ENCODE measurements around the gene LRMDA. TPM values are rescaled to one million over a fixed set of nuclear protein-coding genes. Genes with fewer than 3 reads are reported as not detected.
"Not testable (repeated sequence)": the region's sequence is repeated elsewhere in the genome, so short reads cannot be mapped to it uniquely, and the experiment has no call there.

Gene LRMDA
- total RNA-seq, 1 donor from 2014 or later = not detected

DNA sequence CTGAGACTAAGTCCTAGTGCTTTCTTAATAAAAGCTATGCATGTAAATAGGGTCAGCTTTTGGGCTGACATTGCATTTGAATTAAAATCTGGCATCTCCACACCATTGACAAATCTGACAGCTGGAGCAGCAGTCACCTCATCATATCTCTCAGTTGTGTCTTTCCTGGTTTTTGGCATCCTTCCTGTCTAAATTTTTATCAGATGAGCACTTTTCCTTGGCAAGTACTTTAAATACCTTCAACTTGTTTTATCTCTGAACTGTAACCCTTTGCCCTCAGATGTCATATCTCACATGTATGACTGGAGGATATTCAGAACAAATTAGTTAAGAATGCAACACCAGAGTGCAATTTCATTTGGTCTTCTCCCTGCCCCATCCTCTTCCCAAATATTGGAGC lies 1066.2 kb downstream of the LRMDA start:
- no peak for DNase-seq (ENCODE audit: low read depth)

DNA sequence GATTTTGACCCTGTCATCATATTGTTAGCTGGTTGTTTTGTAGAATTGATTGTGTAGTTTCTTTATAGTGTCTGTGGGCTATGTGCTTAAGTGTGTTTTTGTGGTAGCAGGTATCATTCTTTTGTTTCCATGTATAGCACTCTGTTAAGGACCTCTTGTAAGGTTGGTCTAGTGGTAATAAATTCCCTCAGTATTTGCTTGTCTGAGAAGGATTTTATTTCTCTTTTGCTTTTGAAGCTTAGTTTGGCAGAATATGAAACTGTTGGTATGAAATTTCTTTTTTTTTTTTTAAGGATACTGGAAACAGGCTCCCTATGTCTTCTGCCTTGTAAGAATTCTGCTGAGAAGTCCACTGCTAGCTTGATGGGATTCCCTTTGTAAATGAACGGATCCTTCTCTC lies 1073.4 kb downstream of the LRMDA start:
- DNase-seq (ENCODE audit: low read depth) = no peak

DNA sequence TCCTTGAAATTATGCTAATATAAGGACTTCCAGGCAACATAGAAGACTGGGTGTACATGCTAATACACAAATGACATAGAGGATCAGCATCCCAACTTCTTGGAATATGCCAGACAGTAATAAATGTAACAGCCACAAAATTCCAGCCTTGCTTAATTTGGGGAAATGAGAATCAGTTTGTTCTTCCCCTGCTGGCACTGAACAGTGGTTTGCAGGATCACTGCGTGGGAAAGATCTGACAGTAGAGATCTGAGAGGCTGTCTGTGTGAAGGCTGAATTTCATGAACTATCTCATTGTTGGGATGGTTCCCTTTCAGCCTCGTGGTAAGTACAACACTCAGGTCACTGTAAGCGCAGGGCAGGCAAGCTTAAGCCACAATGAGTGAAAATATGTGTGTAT lies 1078.0 kb downstream of the LRMDA start:
- no peak for DNase-seq (ENCODE audit: low read depth)

DNA sequence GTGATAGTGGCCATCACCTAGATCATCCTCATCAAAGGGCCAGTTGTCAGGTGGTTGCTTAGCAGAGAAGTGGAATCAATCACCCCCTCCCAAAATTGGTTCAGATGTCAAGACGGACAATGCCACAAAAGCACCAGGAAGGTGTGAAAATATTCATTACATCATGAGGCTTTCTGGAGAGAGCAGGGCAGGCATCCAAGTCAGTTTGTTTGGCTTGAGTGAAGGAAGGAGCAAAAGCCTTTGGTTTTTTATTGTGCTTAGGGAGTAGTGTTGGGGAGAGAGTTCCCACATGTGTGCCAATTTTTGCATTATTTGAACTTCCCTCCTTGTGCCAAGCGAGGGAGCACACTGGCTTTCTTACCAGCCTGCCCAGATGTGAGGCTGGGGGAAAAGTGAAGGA lies 1082.9 kb downstream of the LRMDA start:
- no peak for DNase-seq (ENCODE audit: low read depth)

DNA sequence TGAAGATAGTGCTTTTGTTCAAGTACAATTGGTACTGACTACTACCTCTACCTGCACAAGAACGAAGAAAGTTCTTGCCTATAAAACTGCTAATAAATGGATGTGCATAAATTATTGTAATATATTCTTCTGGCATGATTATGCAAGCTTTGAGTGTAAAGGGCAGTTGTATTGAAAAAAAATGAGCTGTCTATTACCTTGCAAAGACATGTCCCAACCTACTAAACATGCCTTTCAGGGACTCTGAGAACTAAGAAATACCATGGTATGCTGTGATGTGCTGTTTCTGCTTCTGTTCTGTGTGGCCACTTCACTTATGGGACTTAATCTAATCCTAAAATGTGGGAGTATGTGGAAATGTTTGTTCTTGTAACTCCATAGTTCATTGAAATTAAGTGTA lies 1083.4 kb downstream of the LRMDA start:
- DNase-seq (ENCODE audit: low read depth) = no peak

DNA sequence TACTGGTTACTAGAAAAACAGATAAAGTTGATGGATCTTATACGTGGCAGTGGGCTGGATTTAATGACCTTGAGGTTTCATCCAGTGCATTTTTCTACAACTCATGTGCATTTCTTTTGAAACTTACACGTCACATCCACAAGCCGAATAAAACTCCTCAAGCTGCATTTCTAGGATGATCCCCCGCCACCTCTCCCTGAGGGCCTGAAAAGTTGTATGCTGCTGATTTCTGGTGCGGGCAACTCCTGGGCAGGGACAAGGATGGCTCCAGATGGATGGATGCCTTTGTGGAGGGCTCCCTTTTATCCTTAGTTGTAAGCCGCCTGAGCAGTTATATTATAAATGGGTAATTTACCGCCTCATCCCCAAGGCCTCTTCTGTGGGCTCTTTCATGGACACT lies 1091.1 kb downstream of the LRMDA start:
- no peak for DNase-seq (ENCODE audit: low read depth)

DNA sequence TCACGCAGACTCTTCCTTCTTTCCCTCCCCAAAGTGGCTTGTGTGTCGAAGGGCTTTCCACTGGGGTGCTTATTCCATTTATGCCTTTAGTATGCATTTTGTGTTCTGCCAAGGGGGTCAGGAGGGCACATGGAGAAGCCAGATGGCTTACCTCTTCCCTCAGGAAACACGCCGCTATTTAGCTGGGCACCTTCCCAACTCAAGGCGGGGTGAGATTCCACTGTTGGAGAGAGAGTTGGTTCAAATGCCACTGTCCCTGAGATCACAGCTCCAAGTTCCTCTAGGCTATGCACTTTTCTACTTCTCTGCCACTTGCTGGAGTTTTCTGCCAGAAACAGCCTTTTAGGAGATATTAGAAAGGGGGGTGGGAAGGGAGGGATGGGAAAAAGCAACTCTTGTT lies 1091.8 kb downstream of the LRMDA start:
- no peak for DNase-seq (ENCODE audit: low read depth)

DNA sequence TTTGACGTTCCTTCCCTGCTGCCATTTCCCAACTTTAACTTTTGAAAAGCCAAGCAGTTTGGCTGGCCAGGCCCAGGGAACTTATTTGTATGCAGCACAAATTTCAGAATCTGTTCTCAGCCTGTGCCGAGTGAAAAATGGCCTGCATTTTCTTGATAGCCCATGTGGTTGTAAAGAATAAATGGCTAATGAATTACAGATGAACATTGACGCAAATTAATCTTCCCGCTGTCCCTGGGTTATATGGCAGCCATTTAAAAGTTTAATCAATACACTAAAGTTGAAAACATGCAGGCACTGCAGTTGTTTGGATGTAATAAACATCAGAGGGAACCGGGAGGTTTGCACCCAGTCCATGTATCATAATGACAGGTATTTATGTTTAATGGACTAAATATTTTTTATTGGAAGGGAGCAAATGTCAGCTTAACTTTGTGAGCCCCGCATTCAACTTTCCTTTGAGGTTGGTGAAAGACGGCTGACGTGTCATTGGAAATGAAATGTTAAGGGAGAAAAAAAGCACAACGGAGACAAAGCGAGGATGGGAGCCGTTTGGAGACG lies 1092.4 kb downstream of the LRMDA start:
- DNase-seq (ENCODE audit: low read depth) = no peak

DNA sequence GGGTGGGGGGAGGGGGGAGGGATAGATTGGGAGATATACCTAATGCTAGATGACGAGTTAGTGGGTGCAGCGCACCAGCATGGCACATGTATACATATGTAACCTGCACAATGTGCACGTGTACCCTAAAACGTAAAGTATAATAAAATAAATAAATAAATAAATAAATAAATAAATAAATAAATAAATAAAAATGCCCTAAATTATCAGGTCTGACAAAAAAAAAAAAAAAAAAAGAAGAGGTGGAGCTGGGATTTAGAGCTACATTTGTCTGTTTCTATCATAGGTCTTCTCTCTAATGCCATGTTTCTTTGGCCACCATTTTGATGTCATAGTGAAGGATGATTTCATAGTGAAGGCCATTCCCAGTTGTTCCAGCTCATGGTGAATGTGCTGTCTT lies 1095.4 kb downstream of the LRMDA start:
- DNase-seq (ENCODE audit: low read depth) = not testable (repeated sequence)

DNA sequence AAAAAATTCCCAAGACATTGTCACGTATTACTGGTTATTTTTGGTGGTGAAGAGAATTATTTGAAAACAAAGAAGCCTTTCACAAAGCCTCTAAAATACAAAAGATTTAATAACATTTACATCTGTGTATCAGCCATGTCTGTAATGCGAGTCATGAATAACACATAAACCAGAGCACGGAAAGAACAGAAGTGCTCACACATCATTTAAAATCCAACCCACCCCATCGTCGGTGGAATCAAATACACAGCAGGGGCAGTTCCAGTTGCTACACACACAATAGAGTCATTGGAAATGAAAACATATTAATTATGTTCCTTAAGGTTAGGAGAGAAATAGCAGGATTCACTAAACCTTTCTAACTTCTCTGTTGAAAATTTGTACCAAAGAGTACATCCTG lies 1108.9 kb downstream of the LRMDA start:
- DNase-seq (ENCODE audit: low read depth) = no peak

DNA sequence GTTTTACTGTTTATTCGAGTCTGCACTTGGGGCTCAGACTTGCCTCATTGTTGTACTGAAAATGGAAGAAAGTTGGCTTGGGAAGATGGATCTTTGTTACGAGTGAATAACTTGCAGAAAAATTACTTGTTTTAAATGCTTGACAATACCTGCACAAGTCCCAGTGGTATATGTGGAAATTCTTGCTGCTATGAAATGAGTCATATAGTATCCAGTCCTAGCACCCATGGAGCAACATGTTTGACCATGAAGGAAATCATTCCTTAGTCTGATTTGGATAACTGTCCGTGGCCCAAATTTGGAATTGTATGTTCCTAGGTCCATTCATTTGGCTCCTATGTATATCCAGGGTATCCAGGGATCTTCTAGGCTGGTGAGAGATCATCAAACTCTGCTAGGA lies 1109.4 kb downstream of the LRMDA start:
- DNase-seq (ENCODE audit: low read depth) = no peak

DNA sequence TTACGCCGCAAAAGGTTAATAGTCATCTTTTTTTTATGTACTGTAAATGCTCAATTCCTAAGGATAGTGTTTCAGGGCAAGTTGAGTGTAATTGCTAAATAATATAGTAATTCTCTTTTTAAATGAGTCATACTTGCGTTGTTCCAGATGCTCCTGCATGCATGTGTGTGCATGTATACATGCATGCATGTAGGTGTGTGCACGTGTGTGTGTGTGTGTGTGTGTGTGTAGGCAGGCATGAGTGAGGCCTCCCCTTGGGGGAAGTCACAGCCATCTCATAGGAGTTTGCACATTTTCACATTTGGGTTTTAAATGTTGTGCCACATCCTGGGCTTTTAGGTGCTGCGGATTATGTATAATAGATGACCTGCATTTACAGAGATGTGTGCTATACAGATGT lies 1110.4 kb downstream of the LRMDA start:
- DNase-seq (ENCODE audit: low read depth) = no peak

DNA sequence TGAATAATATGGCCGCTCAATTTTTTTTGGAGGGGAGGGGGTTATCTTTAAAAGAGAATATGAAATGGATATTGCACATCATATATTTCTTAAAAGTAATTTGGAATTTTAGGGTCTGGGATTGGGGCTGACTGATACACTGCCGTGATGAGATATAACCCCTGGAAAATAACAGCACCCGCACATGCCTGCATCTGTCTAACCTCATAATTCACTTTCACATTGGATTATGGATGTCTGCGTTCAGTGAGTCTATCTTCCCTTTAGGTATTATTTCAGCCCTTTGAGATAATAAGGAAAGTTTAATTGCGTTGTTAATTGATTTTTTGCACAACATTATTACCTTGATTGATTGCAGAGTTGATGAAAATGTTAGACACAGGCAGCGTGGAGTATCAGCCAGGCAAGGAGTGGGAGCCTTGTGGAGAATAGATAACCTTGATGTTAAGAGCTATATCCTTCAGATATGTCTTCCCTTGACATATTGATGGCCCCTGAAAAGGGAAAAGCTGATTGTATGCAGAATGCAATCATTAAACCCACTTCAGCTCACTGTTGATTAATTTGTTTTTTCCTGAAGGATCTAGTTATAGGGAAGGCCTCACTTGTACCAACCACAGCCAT lies 1111.0 kb downstream of the LRMDA start:
- DNase-seq (ENCODE audit: low read depth) = no peak

DNA sequence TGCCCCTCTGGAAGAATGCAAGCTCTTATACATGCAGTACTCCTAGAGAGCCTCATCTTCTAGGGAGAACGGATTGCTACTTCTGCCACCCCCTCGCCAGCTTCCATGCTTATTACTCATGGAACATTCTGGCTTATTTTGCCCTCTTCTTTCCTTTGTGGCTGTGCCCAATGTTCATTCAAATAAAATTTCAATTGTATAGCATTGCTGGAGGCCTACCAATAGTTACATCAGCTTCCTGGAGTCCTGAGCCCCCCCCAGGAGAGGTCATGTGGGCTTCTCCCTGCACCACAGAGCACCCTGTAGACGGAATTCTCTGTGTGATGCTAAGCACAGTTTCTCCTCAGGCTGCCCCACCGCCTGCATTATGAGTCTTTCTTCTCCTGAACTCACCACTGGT lies 1112.2 kb downstream of the LRMDA start:
- no peak for DNase-seq (ENCODE audit: low read depth)

DNA sequence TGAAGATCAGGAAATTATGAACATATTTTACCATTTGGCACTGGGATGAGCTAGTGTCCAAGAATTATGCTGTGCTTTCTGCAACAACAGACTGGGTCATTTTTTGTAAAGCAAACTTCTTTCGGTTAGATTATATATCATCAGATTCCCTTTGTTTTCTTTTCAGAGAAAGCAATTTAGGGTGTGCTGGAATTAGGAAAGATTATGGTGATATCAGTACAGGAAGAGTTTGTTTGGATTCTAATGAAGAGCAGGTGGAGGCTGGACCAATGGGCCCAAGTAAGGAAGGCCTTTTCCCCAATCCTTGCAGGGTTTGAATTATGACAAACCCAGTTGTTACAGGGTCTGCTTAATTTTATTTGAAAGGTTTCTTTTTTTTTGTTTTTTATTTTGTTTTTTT lies 1113.4 kb downstream of the LRMDA start:
- no peak for DNase-seq (ENCODE audit: low read depth)

DNA sequence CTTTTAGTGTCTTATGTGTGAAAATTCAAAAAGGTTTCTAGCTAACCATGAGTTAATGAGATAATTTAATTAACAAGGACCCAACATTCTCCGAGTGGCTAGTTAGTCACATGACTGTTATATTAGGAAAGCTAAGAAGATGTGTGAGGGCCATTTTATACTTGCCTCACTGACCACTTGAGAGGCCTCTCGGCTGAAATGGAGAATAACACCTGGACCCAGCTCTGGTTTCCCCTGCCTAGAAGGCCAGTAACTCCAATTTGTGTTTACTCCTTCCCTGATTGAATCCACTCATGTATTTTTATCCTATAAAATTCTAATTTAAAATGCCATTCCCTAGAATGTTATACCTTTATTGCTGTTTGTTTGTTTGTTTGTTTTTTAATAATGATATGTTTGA lies 1115.0 kb downstream of the LRMDA start:
- DNase-seq (ENCODE audit: low read depth) = no peak

DNA sequence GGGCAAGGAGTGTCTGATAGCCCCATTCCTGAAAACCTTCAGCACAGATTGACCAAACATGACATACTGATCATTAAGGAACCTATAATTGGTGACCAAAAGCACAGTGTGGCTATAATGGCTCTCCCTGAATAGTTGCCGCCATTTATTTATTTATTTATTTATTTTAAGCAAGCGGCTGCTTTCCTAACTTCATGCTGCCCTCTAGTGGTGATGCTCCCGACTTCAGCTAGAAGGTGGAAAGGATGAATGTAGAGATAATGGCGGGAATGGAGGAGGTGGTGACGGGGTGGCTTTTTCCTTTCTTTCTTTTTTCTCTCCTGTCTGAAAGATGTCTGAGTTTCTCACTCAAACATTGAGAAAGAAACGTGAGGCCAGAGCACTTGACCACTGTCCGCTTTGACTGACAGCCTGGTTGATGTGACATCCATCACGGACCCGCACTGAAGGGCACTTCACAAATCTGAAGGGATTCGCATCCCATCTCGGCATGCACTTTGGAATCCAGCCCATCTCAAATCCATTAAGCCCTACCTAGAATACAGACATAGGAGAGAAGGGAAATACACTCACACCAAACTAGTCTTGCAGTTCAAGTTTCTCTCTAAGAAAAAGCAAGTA lies 1116.0 kb downstream of the LRMDA start:
- DNase-seq (ENCODE audit: low read depth) = peak; percentile 86

DNA sequence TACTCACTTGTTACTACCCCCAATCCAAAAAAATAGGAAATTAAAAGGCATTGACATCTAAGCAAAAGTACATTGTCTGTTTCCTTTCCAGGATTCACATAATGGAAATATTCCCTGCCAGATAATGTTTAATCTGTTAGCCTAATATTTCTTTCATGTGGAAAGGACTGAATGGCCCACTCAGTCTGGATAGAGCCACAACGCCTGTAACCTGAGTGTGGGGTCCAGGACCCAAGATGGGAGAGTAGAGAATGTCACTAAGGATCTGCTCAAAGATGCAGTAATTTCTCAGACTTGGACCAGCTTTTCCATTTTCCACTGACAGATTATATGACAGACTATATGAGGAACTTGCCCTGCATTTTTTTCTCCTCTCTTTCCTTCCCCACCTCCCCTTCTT lies 1117.3 kb downstream of the LRMDA start:
- DNase-seq (ENCODE audit: low read depth) = no peak

DNA sequence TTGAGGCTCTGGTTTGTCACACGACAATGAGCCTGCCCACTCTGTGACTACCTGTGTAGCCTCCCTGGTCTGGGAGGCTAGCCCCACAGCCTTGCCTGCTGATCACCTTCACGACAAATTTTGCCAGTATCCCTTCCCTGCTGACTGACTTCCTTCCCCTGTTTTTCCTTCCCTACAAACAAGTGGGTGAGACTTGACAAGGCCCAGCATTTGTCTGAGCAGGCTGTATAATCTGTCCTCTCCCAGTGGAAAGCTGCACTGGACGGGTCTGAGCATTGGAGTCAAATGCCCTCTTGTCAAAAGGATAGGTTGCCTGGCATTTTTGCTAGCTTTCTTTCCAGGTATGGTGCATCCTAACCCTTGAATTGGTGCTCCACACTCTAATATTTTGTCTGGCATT lies 1117.7 kb downstream of the LRMDA start:
- no peak for DNase-seq (ENCODE audit: low read depth)

DNA sequence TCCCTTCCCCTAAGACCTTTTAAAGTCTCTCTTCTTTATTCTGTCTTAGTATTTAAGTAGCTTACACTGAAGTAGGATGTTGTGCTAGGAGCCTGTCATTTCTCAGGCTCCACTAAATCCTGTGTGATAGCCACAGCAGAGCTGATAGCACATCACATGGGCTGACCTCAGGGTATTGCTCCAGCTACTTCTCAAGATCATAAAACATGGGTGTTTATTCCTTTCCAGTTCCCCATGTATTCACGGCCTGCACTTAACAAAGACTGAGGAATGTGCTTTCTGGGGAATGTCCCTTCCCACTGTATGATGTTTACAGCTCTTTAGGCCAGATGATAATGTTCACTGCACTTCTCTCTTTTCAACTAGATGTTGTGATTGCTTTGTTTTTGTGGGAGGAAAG lies 1119.4 kb downstream of the LRMDA start:
- no peak for DNase-seq (ENCODE audit: low read depth)

DNA sequence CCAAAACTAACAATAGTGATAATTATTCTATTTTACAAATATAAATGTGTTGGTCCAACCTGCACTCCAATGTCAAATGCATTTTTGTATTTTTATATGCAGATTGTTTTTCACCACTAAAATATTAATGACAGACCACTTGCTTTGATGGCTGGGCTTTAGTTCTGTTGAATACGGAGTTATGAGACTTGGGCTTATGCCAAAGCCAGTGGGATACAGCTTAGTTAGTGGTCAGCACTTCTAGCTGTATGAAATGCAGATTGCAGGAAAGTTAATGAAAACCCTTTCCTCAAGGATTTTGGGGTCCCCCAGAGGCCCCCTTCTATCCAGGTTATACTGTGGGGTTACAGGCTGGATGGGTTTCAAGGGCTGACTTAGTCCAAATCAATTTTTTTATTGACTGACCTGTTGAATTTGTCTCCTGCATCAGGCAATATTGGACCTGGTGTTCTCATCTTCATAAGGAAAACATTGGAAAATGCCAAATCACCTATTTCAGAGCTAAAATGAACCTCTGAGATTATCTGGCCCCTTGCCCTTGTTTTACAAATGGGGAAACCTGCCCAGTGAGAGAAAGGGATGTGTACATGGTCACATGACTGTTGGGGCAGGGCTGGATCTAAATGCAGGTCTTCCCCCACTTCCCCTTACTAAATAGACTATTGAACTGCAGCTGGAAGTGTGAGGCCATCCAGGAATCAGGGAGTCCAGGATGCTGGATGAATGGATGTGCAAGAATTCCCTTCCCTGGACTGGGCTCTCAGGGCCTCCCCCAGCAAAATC lies 1120.9 kb downstream of the LRMDA start:
- DNase-seq (ENCODE audit: low read depth) = no peak

DNA sequence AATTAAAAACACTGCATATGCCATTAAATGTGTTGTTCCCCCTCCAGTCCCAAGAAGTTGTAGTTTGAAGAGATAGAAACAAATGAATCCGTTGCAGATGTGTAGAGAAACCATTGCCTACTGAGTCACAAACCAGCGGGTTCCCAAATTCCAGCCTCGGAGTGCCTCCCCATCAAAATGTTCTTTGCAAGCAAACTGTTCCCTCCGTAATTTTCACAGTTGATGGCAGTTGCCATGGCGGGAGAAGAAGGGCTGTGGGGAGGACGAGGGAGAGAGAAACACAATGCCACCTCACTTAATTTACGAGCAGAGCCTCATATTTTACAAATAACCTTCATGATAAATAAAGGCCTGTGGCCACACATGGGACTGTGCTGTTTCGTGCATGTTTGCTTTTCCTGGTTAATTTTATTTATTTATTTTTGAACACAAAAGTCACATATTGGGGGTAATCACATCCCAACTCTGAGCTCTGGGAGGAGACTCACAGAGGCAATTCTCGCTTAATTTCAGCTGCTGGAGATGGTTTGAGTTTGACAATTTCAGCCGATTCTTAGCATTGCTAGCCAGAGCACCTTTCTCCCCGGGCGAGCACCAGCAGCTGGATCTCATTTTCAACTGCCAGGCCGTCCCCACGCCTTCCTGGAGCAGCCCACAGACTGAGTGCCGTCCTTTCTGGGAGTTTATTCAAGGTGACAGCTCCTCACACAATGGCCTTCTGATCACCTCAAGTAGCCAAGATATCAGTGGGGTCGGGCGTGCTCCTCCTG lies 1122.0 kb downstream of the LRMDA start:
- DNase-seq (ENCODE audit: low read depth) = no peak
